Measurements from ENCODE around the gene ARF5. TPM values are rescaled to one million over a fixed set of nuclear protein-coding genes. Genes with fewer than 3 reads are reported as not detected.

ARF5 gene
- total RNA-seq, 2 donors from 2014 or later, result 234 to 277 TPM

DNA sequence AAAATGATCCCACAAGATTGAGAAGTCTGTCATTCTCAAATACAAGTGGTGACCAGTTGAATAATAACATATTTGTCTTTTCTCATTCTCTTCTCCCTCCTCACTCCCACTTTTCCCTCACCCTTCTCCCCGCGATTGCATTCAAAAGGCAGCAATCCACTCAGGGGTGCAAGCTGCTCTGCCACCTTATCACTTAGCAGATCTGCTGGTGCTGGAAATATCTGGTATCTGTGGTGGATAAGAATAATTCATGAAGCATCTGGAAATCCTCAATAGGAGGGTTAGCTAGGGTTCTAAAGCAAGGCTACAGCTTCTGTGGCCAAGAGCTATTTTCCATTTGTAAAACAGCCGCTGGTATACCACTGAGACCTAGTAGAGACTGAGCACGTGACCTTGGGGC, 46.7 kb upstream of the ARF5 start:
- peaks cover 12% of the 10 kb centered on the region for H3K4me1 Mint-ChIP-seq
- H3K9me3 Mint-ChIP-seq, result peaks cover 29% of the 10 kb centered on the region
- no peak for DNase-seq
- no peaks in the 10 kb centered on the region for H3K4me1 ChIP-seq (ENCODE audit: control insufficient read depth, insufficient read depth, low read length)
- no peak overlapping the region for H3K27ac ChIP-seq (ENCODE audit: low read depth, low read length)
- 87 to 89% methylated on average over 4 of the region's 4 CpGs for WGBS, 2 experiments (ENCODE audit: insufficient coverage in 1 of 2, insufficient read length in 1 of 2)
- no peak overlapping the region for H3K9ac ChIP-seq (ENCODE audit: extremely low read depth, low read length, poor library complexity, severe bottlenecking)
- peaks cover 18% of the 10 kb centered on the region for H3K9me3 ChIP-seq (ENCODE audit: control insufficient read depth, low read length)
- peaks cover 3% of the 10 kb centered on the region for H3K36me3 Mint-ChIP-seq (ENCODE audit: low read depth)
- peaks cover 42% of the 10 kb centered on the region for H3K27me3 Mint-ChIP-seq (ENCODE audit: insufficient read depth)
- peaks cover 19% of the 10 kb centered on the region for H3K27me3 ChIP-seq (ENCODE audit: control insufficient read depth, insufficient read depth, low read length, poor library complexity, severe bottlenecking)
- no peak overlapping the region for H3K4me3 ChIP-seq (ENCODE audit: low read length)
- no peaks in the 10 kb centered on the region for H3K36me3 ChIP-seq (ENCODE audit: control insufficient read depth, insufficient read depth, low read length)
- no peak for TF ChIP-seq CTCF (conservative IDR thresholded peaks at IDR 0.05)
- no peak overlapping the region for H3K27ac Mint-ChIP-seq
- no peak overlapping the region for H3K4me3 Mint-ChIP-seq

- no peaks in the 10 kb centered on the region for H3K4me1 ChIP-seq (ENCODE audit: control insufficient read depth, insufficient read depth, low read length)
- H3K36me3 ChIP-seq (ENCODE audit: control insufficient read depth, insufficient read depth, low read length), result no peaks in the 10 kb centered on the region
- H3K27ac ChIP-seq (ENCODE audit: low read depth, low read length), result no peak overlapping the region
- Mint-ChIP-seq H3K9me3 (peaks cover 37% of the 10 kb centered on the region), H3K4me1 (no peaks in the 10 kb centered on the region), H3K27ac (no peak overlapping the region), H3K4me3 (no peak overlapping the region), H3K36me3 (ENCODE audit: low read depth) (no peaks in the 10 kb centered on the region), H3K27me3 (ENCODE audit: insufficient read depth) (peaks cover 29% of the 10 kb centered on the region)
- no peak for TF ChIP-seq CTCF (conservative IDR thresholded peaks at IDR 0.05)
- DNase-seq, result no peak
- H3K4me3 ChIP-seq (ENCODE audit: low read length), result no peak overlapping the region
- peaks cover 14% of the 10 kb centered on the region for H3K27me3 ChIP-seq (ENCODE audit: control insufficient read depth, insufficient read depth, low read length, poor library complexity, severe bottlenecking)
- H3K9me3 ChIP-seq (ENCODE audit: control insufficient read depth, low read length), result peaks cover 23% of the 10 kb centered on the region
- 83 to 88% methylated on average over 1 of the region's 1 CpG for WGBS, 2 experiments (ENCODE audit: insufficient coverage in 1 of 2, insufficient read length in 1 of 2)
- H3K9ac ChIP-seq (ENCODE audit: extremely low read depth, low read length, poor library complexity, severe bottlenecking), result no peak overlapping the region
Measured at GRCh38 chr7:127546313-127546712, 41.9 kb upstream of the ARF5 start.

- 67% methylated on average over 1 of the region's 1 CpG; no CpG with 5 or more reads in 1 of the 2 experiments for WGBS, 2 experiments (ENCODE audit: insufficient coverage in 1 of 2, insufficient read length in 1 of 2)
- peak; percentile 65 for TF ChIP-seq CTCF (conservative IDR thresholded peaks at IDR 0.05)
- H3K27me3 ChIP-seq (ENCODE audit: control insufficient read depth, insufficient read depth, low read length, poor library complexity, severe bottlenecking), result peaks cover 15% of the 10 kb centered on the region
- H3K9me3 ChIP-seq (ENCODE audit: control insufficient read depth, low read length), result peaks cover 18% of the 10 kb centered on the region
- no peak for DNase-seq
- Mint-ChIP-seq H3K4me1 (no peaks in the 10 kb centered on the region), H3K9me3 (peaks cover 33% of the 10 kb centered on the region), H3K27ac (no peak overlapping the region), H3K36me3 (ENCODE audit: low read depth) (no peaks in the 10 kb centered on the region), H3K4me3 (no peak overlapping the region), H3K27me3 (ENCODE audit: insufficient read depth) (peaks cover 23% of the 10 kb centered on the region)
- H3K9ac ChIP-seq (ENCODE audit: extremely low read depth, low read length, poor library complexity, severe bottlenecking), result no peak overlapping the region
- H3K4me3 ChIP-seq (ENCODE audit: low read length), result no peak overlapping the region
- no peaks in the 10 kb centered on the region for H3K36me3 ChIP-seq (ENCODE audit: control insufficient read depth, insufficient read depth, low read length)
- H3K4me1 ChIP-seq (ENCODE audit: control insufficient read depth, insufficient read depth, low read length), result no peaks in the 10 kb centered on the region
- no peak overlapping the region for H3K27ac ChIP-seq (ENCODE audit: low read depth, low read length)
Measured at GRCh38 chr7:127550247-127550646, 38.0 kb upstream of the ARF5 start.
